ENCODE measurements around the gene SAMD10.
"Not testable (repeated sequence)": the region's sequence is repeated elsewhere in the genome, so short reads cannot be mapped to it uniquely, and the experiment has no call there.

Gene SAMD10

DNA sequence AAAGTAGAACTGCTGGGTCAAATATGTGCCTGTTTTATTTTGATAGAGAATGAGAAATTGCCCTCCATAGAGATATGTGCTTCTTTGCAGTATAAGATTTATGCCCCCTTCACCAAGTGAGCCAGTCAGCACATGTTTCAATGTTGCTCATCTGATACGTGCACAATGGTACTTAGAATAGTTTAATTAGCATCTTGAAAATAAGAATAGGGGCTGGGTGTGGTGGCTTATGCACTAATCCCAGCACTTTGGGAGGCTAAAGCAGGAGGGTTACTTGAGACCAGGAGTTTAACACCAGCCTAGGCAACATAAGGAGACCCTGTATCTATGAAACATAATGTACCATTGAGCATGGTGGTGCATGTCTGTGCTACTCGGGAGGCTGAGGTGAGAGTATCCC is 36.2 kb upstream of the SAMD10 start:
- no peak overlapping the region for H3K4me3 ChIP-seq (ENCODE audit: extremely low read depth, insufficient read depth, low read length, poor library complexity, severe bottlenecking)
- WGBS, 2 experiments (ENCODE audit: insufficient coverage in 2 of 2) = 100% methylated on average over 1 of the region's 2 CpGs
- peaks cover 85% of the 10 kb centered on the region for H3K36me3 ChIP-seq (ENCODE audit: control insufficient read depth, insufficient read depth, low read length)
- H3K27ac ChIP-seq (ENCODE audit: low read depth, low read length, severe bottlenecking) = no peak overlapping the region
- H3K9me3 ChIP-seq (ENCODE audit: control insufficient read depth, low read length) = no peaks in the 10 kb centered on the region
- H3K4me1 ChIP-seq (ENCODE audit: control insufficient read depth, insufficient read depth, low read length, poor library complexity, severe bottlenecking) = no peaks in the 10 kb centered on the region

DNA sequence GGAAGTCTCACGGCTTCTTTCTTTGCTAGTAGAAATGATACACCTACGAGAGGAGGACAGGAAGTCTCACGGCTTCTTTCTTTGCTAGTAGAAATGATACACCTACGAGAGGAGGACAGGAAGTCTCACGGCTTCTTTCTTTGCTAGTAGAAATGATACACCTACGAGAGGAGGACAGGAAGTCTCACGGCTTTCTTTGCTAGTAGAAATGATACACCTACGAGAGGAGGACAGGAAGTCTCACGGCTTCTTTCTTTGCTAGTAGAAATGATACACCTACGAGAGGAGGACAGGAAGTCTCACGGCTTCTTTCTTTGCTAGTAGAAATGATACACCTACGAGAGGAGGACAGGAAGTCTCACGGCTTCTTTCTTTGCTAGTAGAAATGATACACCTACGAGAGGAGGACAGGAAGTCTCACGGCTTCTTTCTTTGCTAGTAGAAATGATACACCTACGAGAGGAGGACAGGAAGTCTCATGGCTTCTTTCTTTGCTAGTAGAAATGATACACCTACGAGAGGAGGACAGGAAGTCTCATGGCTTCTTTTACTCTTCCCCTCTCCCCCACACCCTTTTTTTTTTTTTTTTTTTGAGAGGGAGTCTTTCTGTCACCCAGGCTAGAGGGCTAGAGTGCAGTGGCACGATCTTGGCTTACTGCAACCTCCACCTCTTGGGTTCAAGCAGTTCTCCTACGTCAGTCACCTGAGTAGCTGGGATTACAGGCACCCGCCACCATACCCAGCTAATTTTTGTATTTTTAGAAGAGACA is 33.1 kb upstream of the SAMD10 start:
- H3K4me1 ChIP-seq (ENCODE audit: control insufficient read depth, insufficient read depth, low read length, poor library complexity, severe bottlenecking); H3K4me3 ChIP-seq (ENCODE audit: extremely low read depth, insufficient read depth, low read length, poor library complexity, severe bottlenecking); H3K9me3 ChIP-seq (ENCODE audit: control insufficient read depth, low read length); H3K27ac ChIP-seq (ENCODE audit: low read depth, low read length, severe bottlenecking): not testable (repeated sequence)
- peaks cover 87% of the 10 kb centered on the region for H3K36me3 ChIP-seq (ENCODE audit: control insufficient read depth, insufficient read depth, low read length)
- 90% methylated on average over 2 of the region's 20 CpGs; no CpG with 5 or more reads in 1 of the 2 experiments for WGBS, 2 experiments (ENCODE audit: insufficient coverage in 2 of 2)

DNA sequence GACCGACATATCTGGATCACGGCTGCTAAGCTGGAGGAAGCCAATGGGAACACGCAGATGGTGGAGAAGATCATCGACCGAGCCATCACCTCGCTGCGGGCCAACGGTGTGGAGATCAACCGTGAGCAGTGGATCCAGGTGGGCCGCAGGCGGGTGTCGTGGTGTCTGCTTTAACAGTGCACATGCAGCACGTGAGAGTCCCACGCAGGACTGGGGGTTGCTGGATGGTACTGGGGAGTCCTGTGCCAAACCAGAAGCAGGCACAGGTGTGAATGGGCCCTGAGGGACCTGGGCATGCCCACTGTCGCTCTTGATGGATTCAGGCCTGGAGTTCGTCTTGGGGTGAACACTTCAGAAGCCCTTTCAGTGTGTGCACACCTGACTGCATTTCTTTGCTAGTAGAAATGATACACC is 31.9 kb upstream of the SAMD10 start:
- WGBS, 2 experiments (ENCODE audit: insufficient coverage in 2 of 2) = 97 to 98% methylated on average over 16 of the region's 16 CpGs
- Histone ChIP-seq H3K9me3 (ENCODE audit: control insufficient read depth, low read length) (peaks cover 10% of the 10 kb centered on the region), H3K4me3 (ENCODE audit: extremely low read depth, insufficient read depth, low read length, poor library complexity, severe bottlenecking) (no peak overlapping the region), H3K4me1 (ENCODE audit: control insufficient read depth, insufficient read depth, low read length, poor library complexity, severe bottlenecking) (no peaks in the 10 kb centered on the region), H3K36me3 (ENCODE audit: control insufficient read depth, insufficient read depth, low read length) (peaks cover 86% of the 10 kb centered on the region), H3K27ac (ENCODE audit: low read depth, low read length, severe bottlenecking) (no peak overlapping the region)

DNA sequence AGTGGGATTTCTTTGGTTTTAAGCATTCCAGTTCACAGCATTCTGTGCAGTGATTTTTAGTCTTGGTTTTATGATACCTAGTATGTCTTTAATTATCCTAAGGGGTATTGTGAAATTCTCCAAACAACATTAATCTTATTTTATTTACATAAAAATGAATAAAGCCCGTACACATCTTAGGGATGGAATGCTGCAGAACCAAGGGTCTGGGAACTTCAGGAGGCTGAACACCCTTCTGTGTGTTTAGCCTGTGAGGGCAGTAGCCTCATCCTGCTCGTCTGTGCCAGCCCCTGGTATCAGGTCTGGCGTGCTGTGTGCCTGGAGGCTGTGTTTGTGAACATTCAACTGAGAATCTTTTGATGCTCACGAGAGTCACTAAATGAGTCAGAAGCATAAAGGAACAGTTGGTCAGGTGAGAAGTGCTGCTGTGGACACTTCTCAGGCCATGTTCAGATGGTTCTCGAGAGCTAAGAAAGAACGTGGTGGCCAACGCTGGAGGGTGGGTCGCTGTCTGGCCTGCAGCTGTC is 31.3 kb upstream of the SAMD10 start:
- no peak overlapping the region for H3K4me3 ChIP-seq (ENCODE audit: extremely low read depth, insufficient read depth, low read length, poor library complexity, severe bottlenecking)
- no peak overlapping the region for H3K27ac ChIP-seq (ENCODE audit: low read depth, low read length, severe bottlenecking)
- peaks cover 85% of the 10 kb centered on the region for H3K36me3 ChIP-seq (ENCODE audit: control insufficient read depth, insufficient read depth, low read length)
- peaks cover 10% of the 10 kb centered on the region for H3K9me3 ChIP-seq (ENCODE audit: control insufficient read depth, low read length)
- 96 to 98% methylated on average over 7 to 8 of the region's 8 CpGs for WGBS, 2 experiments (ENCODE audit: insufficient coverage in 2 of 2)
- H3K4me1 ChIP-seq (ENCODE audit: control insufficient read depth, insufficient read depth, low read length, poor library complexity, severe bottlenecking) = no peaks in the 10 kb centered on the region

DNA sequence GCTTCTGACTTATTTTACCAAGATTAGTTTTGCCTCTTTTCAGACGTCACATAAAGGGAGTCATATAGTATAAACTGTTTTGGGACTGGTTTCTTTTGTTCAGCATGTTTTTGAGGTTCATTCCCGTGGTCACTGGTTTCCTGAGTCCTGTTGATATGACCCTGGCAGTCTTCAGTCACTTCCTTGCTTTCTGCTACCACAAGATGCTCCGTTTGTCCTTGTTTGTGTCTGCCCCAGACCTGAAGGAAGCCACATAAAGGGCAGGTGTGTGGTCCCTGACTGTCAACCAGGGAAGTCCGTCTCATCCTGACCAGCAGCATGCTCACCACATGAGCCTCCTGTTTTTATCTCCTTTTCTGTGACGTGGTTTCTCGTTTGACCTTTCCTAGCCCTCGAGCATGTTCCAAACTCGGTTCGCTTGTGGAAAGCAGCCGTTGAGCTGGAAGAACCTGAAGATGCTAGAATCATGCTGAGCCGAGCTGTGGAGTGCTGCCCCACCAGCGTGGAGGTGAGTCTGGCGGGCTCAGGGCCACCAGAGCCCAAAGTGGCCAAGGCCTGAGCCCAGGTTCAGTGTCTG is 30.5 kb upstream of the SAMD10 start:
- H3K27ac ChIP-seq (ENCODE audit: low read depth, low read length, severe bottlenecking) = no peak overlapping the region
- 94 to 98% methylated on average over 12 of the region's 13 CpGs for WGBS, 2 experiments (ENCODE audit: insufficient coverage in 2 of 2)
- H3K4me1 ChIP-seq (ENCODE audit: control insufficient read depth, insufficient read depth, low read length, poor library complexity, severe bottlenecking) = no peaks in the 10 kb centered on the region
- H3K4me3 ChIP-seq (ENCODE audit: extremely low read depth, insufficient read depth, low read length, poor library complexity, severe bottlenecking) = no peak overlapping the region
- H3K9me3 ChIP-seq (ENCODE audit: control insufficient read depth, low read length) = peaks cover 10% of the 10 kb centered on the region
- H3K36me3 ChIP-seq (ENCODE audit: control insufficient read depth, insufficient read depth, low read length) = peaks cover 85% of the 10 kb centered on the region

DNA sequence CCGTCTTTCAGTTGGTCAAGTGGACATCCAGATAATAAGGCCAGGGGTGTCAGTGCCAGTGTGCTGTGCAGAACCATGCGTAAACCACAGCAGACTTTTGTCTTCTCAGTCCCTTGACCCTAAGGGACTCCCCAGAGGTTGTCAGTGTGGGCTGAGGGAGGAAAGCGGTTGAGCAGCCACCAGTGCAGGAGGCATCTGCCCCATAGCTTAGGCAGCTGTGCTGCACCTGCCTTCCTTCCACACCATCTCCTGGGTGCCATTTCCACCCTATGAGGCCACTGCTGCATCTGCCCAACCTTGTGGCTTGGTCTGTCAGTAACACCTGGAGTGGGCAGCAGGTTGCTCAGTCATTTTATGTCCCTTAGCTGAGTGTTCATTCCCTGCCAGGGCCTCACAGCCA is 27.5 kb upstream of the SAMD10 start:
- H3K4me1 ChIP-seq (ENCODE audit: control insufficient read depth, insufficient read depth, low read length, poor library complexity, severe bottlenecking) = no peaks in the 10 kb centered on the region
- peaks cover 91% of the 10 kb centered on the region for H3K36me3 ChIP-seq (ENCODE audit: control insufficient read depth, insufficient read depth, low read length)
- 89 to 100% methylated on average over 2 of the region's 3 CpGs for WGBS, 2 experiments (ENCODE audit: insufficient coverage in 2 of 2)

DNA sequence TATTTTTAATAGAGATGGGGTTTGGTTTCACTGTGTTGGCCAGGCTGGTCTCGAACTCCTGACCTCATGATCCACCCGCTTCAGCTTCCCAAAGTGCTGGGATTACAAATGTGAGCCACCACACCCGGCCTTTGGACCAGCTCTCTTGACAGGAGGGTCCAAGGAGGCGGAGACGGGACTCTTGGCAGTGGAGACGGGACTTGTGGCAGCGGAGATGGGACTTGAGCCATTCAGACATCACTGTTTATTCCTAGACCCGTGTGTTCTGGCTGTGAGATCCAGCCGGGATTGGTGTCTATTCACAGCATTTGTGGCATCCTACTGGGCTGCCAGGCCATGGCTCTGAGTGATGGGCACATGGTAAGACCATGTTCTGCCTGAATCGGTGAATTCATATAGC is 27.0 kb upstream of the SAMD10 start:
- 94 to 95% methylated on average over 10 of the region's 10 CpGs for WGBS, 2 experiments (ENCODE audit: insufficient coverage in 2 of 2)
- H3K9me3 ChIP-seq (ENCODE audit: control insufficient read depth, low read length) = peaks cover 10% of the 10 kb centered on the region
- no peak overlapping the region for H3K4me3 ChIP-seq (ENCODE audit: extremely low read depth, insufficient read depth, low read length, poor library complexity, severe bottlenecking)
- peaks cover 93% of the 10 kb centered on the region for H3K36me3 ChIP-seq (ENCODE audit: control insufficient read depth, insufficient read depth, low read length)
- no peak overlapping the region for H3K27ac ChIP-seq (ENCODE audit: low read depth, low read length, severe bottlenecking)
- H3K4me1 ChIP-seq (ENCODE audit: control insufficient read depth, insufficient read depth, low read length, poor library complexity, severe bottlenecking) = no peaks in the 10 kb centered on the region

More for the DNA sequence above, 27.5 kb upstream of the SAMD10 start:
- H3K27ac ChIP-seq (ENCODE audit: low read depth, low read length, severe bottlenecking) = no peak overlapping the region
- peaks cover 10% of the 10 kb centered on the region for H3K9me3 ChIP-seq (ENCODE audit: control insufficient read depth, low read length)
- H3K4me3 ChIP-seq (ENCODE audit: extremely low read depth, insufficient read depth, low read length, poor library complexity, severe bottlenecking) = no peak overlapping the region

DNA sequence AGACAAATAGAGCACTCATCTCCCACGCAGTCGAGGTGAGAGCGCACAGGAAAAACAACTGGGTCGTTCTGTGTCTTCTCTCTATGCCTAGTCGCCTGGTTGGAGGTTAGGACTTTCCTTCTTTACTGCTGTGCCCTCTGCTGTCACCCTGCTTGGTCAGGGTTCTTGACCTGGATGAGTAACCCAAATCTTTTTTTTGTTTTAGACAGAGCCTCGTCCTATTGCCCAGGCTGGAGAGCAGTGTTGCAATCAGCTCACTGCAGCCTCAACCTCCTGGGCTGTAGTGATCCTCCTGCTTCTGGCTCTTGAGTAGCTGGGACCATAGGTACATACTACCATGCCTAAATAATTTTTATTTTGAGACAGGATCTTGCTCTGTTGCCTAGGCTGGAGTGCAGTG is 26.0 kb upstream of the SAMD10 start:
- Histone ChIP-seq H3K4me3 (ENCODE audit: extremely low read depth, insufficient read depth, low read length, poor library complexity, severe bottlenecking) (no peak overlapping the region), H3K9me3 (ENCODE audit: control insufficient read depth, low read length) (peaks cover 10% of the 10 kb centered on the region), H3K27ac (ENCODE audit: low read depth, low read length, severe bottlenecking) (no peak overlapping the region), H3K36me3 (ENCODE audit: control insufficient read depth, insufficient read depth, low read length) (peaks cover 92% of the 10 kb centered on the region), H3K4me1 (ENCODE audit: control insufficient read depth, insufficient read depth, low read length, poor library complexity, severe bottlenecking) (no peaks in the 10 kb centered on the region)
- WGBS, 2 experiments (ENCODE audit: insufficient coverage in 2 of 2) = 93 to 95% methylated on average over 6 of the region's 6 CpGs

DNA sequence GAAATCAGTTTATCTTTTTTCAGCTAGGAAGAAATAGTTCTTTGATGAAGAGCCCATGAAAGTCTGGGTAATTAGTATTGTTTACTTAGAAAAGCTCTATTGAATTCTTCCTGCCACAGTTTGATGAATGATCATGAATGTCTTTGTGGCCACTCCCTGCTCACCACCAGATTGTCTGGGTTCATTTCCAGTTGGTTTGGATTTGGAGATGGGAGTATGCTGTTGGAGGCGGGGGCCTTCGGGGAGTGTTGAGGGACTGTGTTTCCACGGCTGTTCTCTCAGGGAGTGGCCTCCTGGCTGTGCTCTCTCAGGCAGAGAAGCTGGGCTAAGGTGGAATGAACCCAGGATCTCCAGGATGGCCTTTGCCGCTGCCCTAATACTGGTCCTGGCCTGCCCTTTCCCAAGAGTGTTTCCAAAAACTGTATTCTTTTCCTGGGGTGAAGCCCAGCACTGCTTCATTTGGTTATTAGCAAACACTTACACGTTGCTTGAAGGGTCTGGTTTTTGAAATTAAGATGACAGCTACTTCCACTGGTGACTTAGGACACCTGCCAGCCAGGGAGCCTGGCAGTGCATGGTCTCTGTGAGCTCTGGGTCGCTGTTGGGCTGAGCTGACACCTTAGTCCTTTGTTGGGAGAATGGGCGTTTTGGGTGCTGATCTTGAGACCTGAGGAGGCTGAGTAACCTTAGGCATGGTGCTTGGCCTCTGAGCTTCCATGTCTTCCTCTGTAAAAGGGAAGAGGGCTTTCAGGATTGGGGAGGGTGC is 24.7 kb upstream of the SAMD10 start:
- peaks cover 92% of the 10 kb centered on the region for H3K36me3 ChIP-seq (ENCODE audit: control insufficient read depth, insufficient read depth, low read length)
- 96 to 100% methylated on average over 3 to 7 of the region's 7 CpGs for WGBS, 2 experiments (ENCODE audit: insufficient coverage in 2 of 2)
- H3K9me3 ChIP-seq (ENCODE audit: control insufficient read depth, low read length) = peaks cover 10% of the 10 kb centered on the region
- H3K27ac ChIP-seq (ENCODE audit: low read depth, low read length, severe bottlenecking) = no peak overlapping the region
- H3K4me1 ChIP-seq (ENCODE audit: control insufficient read depth, insufficient read depth, low read length, poor library complexity, severe bottlenecking) = no peaks in the 10 kb centered on the region
- H3K4me3 ChIP-seq (ENCODE audit: extremely low read depth, insufficient read depth, low read length, poor library complexity, severe bottlenecking) = no peak overlapping the region

DNA sequence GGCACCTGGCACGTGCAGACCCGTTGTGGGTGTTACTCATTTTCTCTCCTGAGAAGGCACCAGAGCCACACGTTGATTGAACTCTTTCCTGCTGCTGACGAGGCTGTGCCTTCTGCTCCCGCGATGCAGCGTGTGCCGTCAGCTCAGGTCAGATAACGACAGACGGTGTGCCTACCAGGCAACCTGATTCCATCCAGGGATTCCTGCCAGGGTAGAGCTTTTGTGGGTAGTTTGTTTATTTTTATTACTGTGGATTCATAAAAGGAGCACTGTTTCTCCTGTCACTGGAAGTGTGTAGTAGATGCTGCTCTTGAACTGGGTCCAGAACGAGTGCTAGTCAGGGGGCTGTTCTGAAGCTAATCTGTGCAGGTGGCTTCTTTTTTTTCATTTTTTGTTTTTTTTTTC is 22.2 kb upstream of the SAMD10 start:
- H3K36me3 ChIP-seq (ENCODE audit: control insufficient read depth, insufficient read depth, low read length) = peaks cover 86% of the 10 kb centered on the region
- no peaks in the 10 kb centered on the region for H3K9me3 ChIP-seq (ENCODE audit: control insufficient read depth, low read length)
- no peak overlapping the region for H3K4me3 ChIP-seq (ENCODE audit: extremely low read depth, insufficient read depth, low read length, poor library complexity, severe bottlenecking)

More for the DNA sequence above, 22.2 kb upstream of the SAMD10 start:
- 94 to 100% methylated on average over 10 to 11 of the region's 11 CpGs for WGBS, 2 experiments (ENCODE audit: insufficient coverage in 2 of 2)
- no peak overlapping the region for H3K27ac ChIP-seq (ENCODE audit: low read depth, low read length, severe bottlenecking)
- no peaks in the 10 kb centered on the region for H3K4me1 ChIP-seq (ENCODE audit: control insufficient read depth, insufficient read depth, low read length, poor library complexity, severe bottlenecking)
